PC-9 (cell line): ENCODE measurements around the gene UBE2B. TPM values are rescaled to one million over a fixed set of nuclear protein-coding genes. Genes with fewer than 3 reads are reported as not detected.
A peak's percentile ranks its signal among the peaks of the same experiment; 100 is the strongest.

ENCODE experiments used
- BruUV-seq: library from RNA; stranded (reverse); fragments of 400-500 nt; replicated peaks from 2 replicates; lab custom pipeline; 2021; lab: Mats Ljungman, UMichigan
- CTCF ChIA-PET: fragments of 300-600 bp; sonication (Branson Sonifier 250); formaldehyde crosslinking; loops from one replicate; lab custom pipeline; 2022; ENCODE audit warnings: antibody characterized with exemption; lab: Charles Lee
- POLR2A ChIA-PET: fragments of 300-600 bp; sonication (Branson Sonifier 250); formaldehyde crosslinking; loops from one replicate; lab custom pipeline; 2022; ENCODE audit warnings: antibody characterized with exemption; ENCODE audit not compliant: unreplicated experiment; lab: Charles Lee
- DNase-seq, 2 experiments: peaks; one replicate each; pipeline versions ENCODE4 v3.0.0 to v3.0.0-alpha.2; 2015 to 2022; ENCODE audit warnings: mixed read lengths in 1 of 2
- H2AFZ ChIP-seq: fragments of 200-600 bp; sonication (generic); 2 replicates; pipeline ENCODE4 v1.8.1; 2017; ENCODE audit warnings: antibody characterized with exemption
- H3F3A ChIP-seq: fragments of 200-600 bp; sonication (generic); 2 replicates; pipeline ENCODE4 v1.8.1; 2017; ENCODE audit warnings: antibody characterized with exemption, mild to moderate bottlenecking, low read depth; ENCODE audit not compliant: insufficient read depth
- H3K27ac ChIP-seq: fragments of 200-600 bp; sonication (generic); 2 replicates; pipeline ENCODE4 v1.6.1; 2016; ENCODE audit warnings: mixed run types
- H3K27me3 ChIP-seq: fragments of 200-600 bp; sonication (generic); 2 replicates; pipeline ENCODE4 v1.6.1; 2016; ENCODE audit warnings: low read depth, mixed run types; ENCODE audit not compliant: insufficient read depth
- H3K36me3 ChIP-seq: fragments of 200-600 bp; sonication (generic); 2 replicates; pipeline ENCODE4 v1.6.1; 2016; ENCODE audit warnings: low read depth, mixed run types
- H3K4me1 ChIP-seq: fragments of 200-600 bp; sonication (generic); replicated peaks from 2 replicates; pipeline ENCODE4 v1.6.1; 2016; ENCODE audit warnings: mixed run types; ENCODE audit not compliant: insufficient read depth
- H3K4me2 ChIP-seq: fragments of 200-600 bp; sonication (generic); 2 replicates; pipeline ENCODE4 v1.6.1; 2017; ENCODE audit warnings: mixed run types
- H3K4me3 ChIP-seq: fragments of 200-600 bp; sonication (generic); 2 replicates; pipeline ENCODE4 v1.6.1; 2016; ENCODE audit warnings: mixed run types
- H3K79me2 ChIP-seq: fragments of 200-600 bp; sonication (generic); 2 replicates; pipeline ENCODE4 v1.6.1; 2017; ENCODE audit warnings: low read depth, mixed run types
- H3K9me2 ChIP-seq: fragments of 200-600 bp; sonication (generic); 2 replicates; pipeline ENCODE4 v1.8.1; 2017; ENCODE audit warnings: mild to moderate bottlenecking; ENCODE audit not compliant: insufficient read depth
- H3K9me3 ChIP-seq: fragments of 200-600 bp; sonication (generic); 2 replicates; pipeline ENCODE4 v1.8.1; 2016; ENCODE audit warnings: low read depth; ENCODE audit not compliant: insufficient read depth
- H4K20me1 ChIP-seq: fragments of 200-600 bp; sonication (generic); 2 replicates; pipeline ENCODE4 v1.8.1; 2017; ENCODE audit not compliant: insufficient read depth
- EZH2 ChIP-seq: fragments of 200-600 bp; sonication (generic); IDR thresholded peaks from 2 replicates; pipeline ENCODE4 v1.8.0; 2017; ENCODE audit warnings: antibody characterized with exemption, low read depth
- intact Hi-C: fragments of 100-400 bp; cut with micrococcal nuclease; formaldehyde crosslinking; loops from one replicate; pipeline ENCODE4 v1.10.0; 2022; ENCODE audit not compliant: unreplicated experiment
- total RNA-seq: library from RNA; stranded (reverse); gene quantifications from 2 replicates; pipeline ENCODE4 v1.2.3, GENCODE V29; 2021
- TF ChIP-seq, protein P1 (sequence below): fragments of 200-600 bp; sonication (generic); conservative IDR thresholded peaks from 2 replicates; pipeline ENCODE4 v1.6.1; 2017; ENCODE audit warnings: mixed run types, antibody characterized with exemption, mild to moderate bottlenecking, moderate library complexity

Gene UBE2B
- total RNA-seq, 1 experiment from 2014 or later = 85.5 TPM

- Histone ChIP-seq H3K4me1 (peaks cover 58% of the 10 kb centered on the region), H3K9me2 (no peaks in the 10 kb centered on the region), H2AFZ (no peak overlapping the region), H3K9me3 (no peaks in the 10 kb centered on the region), H3K36me3 (no peaks in the 10 kb centered on the region), H3K79me2 (no peaks in the 10 kb centered on the region), H3K4me2 (peak overlapping the region; percentile 83; the same call in 1 of the 2 replicates), H3K27ac (peak overlapping the region; percentile 80; the same call in 1 of the 2 replicates), H3K27me3 (no peaks in the 10 kb centered on the region), H3F3A (peaks cover 58% of the 10 kb centered on the region), H4K20me1 (no peaks in the 10 kb centered on the region), H3K4me3 (no peak overlapping the region)
- no TSS peak for BruUV-seq
- ChIA-PET POLR2A (no interaction called here), CTCF (no interaction called here)
- DNase-seq = no peak
- intact Hi-C loops = loop anchor here (5.0 kb wide), 1 partner anchor 129 kb away; no protein-coding TSS in a partner anchor
- TF ChIP-seq, protein P1, sequence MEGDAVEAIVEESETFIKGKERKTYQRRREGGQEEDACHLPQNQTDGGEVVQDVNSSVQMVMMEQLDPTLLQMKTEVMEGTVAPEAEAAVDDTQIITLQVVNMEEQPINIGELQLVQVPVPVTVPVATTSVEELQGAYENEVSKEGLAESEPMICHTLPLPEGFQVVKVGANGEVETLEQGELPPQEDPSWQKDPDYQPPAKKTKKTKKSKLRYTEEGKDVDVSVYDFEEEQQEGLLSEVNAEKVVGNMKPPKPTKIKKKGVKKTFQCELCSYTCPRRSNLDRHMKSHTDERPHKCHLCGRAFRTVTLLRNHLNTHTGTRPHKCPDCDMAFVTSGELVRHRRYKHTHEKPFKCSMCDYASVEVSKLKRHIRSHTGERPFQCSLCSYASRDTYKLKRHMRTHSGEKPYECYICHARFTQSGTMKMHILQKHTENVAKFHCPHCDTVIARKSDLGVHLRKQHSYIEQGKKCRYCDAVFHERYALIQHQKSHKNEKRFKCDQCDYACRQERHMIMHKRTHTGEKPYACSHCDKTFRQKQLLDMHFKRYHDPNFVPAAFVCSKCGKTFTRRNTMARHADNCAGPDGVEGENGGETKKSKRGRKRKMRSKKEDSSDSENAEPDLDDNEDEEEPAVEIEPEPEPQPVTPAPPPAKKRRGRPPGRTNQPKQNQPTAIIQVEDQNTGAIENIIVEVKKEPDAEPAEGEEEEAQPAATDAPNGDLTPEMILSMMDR = no peak
- TF ChIP-seq EZH2 = no peak
These were observed 66.6 kb downstream of the UBE2B start for GRCh38 chr5:134437847-134438581.

DNA sequence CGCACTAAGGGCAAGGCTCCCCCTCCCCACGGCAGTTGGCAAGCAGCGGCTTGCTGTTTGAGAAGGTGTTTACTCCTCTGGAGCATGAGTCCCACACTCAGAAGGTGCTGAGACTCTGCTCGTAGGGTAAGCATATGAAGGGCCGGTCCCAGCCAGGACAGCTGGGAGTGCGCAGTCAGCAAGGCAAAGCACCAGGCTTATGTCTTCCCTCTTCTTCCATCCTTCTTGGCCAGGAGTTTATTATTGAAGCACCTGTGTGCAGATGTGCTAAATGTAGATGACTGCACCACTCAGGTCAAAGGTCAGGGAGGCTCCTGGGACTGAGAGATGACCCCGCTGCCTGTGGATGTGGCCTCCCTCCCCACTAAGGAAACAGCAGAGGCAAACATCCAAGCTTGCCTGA, 67.4 kb downstream of the UBE2B start:
- CTCF ChIA-PET = no interaction called here
- H3K9me3 ChIP-seq = no peaks in the 10 kb centered on the region
- H3K36me3 ChIP-seq = no peaks in the 10 kb centered on the region
- peaks cover 57% of the 10 kb centered on the region for H3K4me1 ChIP-seq
- no peak overlapping the region for H3K4me3 ChIP-seq
- H3K27ac ChIP-seq = peak overlapping the region; percentile 57
- peaks cover 58% of the 10 kb centered on the region for H3F3A ChIP-seq
- H2AFZ ChIP-seq = no peak overlapping the region
- no peaks in the 10 kb centered on the region for H3K9me2 ChIP-seq
- BruUV-seq = no TSS peak
- H3K4me2 ChIP-seq = peak overlapping the region; percentile 83
- no peak for DNase-seq
- H3K79me2 ChIP-seq = no peaks in the 10 kb centered on the region
- POLR2A ChIA-PET = no interaction called here
- intact Hi-C loops = loop anchor here (1.0 to 5.0 kb wide), 7 partner anchors 26 to 129 kb away; partner anchors contain the start of gene UBE2B
- no peak for TF ChIP-seq EZH2
- TF ChIP-seq, protein P1 = no peak
- H4K20me1 ChIP-seq = no peaks in the 10 kb centered on the region
- H3K27me3 ChIP-seq = no peaks in the 10 kb centered on the region

DNA sequence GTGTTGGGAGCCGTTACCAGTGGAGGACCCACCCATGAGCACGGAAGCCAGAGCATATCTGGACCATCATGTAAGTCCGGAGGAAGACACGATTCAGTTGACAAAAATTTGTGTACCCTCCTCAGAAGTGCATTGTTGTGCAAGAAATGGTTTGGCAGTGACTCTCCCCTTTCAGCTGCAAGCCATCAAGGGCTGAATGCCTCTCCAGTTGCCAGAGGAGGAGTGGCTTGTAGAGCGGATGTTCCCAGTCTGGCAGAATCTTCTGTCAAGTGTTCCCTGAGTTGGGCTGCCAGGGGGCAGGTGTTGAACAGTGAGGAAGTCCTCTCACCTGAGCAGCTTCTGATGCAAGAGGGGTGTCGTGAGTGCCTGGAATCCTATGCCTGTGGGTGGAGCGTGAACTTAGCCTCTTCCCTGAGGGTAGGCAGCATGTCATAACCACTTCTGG, 67.9 kb downstream of the UBE2B start:
- POLR2A ChIA-PET = interaction anchor here (0.5 kb wide), 1 partner anchor 114 kb away, joined by 3 read pairs; no protein-coding TSS in a partner anchor
- Histone ChIP-seq H3K4me1 (peaks cover 57% of the 10 kb centered on the region), H2AFZ (no peak overlapping the region), H3K27me3 (no peaks in the 10 kb centered on the region), H3K36me3 (no peaks in the 10 kb centered on the region), H3K9me3 (no peaks in the 10 kb centered on the region), H3F3A (peaks cover 58% of the 10 kb centered on the region), H4K20me1 (no peaks in the 10 kb centered on the region), H3K4me3 (no peak overlapping the region), H3K4me2 (peak overlapping the region; percentile 83), H3K79me2 (no peaks in the 10 kb centered on the region), H3K27ac (peak overlapping the region; percentile 64), H3K9me2 (no peaks in the 10 kb centered on the region)
- no TSS peak for BruUV-seq
- TF ChIP-seq, protein P1 = no peak; the same call in 1 of the 2 replicates
- no peak for TF ChIP-seq EZH2
- intact Hi-C loops = loop anchor here (1.0 to 5.0 kb wide), 7 partner anchors 27 to 128 kb away; partner anchors contain the start of gene UBE2B
- CTCF ChIA-PET = no interaction called here
- peak; percentile 91 to 99 for DNase-seq
